ENCODE results near the gene IPMK. TPM values are rescaled to one million over a fixed set of nuclear protein-coding genes. Genes with fewer than 3 reads are reported as not detected.

The IPMK gene
- total RNA-seq, 1 experiment from 2014 or later, result 10.9 TPM

- TF ChIP-seq PRDM15 (CRISPR knock-in tag; IDR thresholded peaks at IDR 0.05), result no peak
- no peak for TF ChIP-seq RELA (CRISPR knock-in tag; IDR thresholded peaks at IDR 0.05; ENCODE audit: borderline replicate concordance)
- no peak for TF ChIP-seq NR1H2 (CRISPR knock-in tag; IDR thresholded peaks at IDR 0.05)
Observed at GRCh38 chr10:58241346-58241745, 26.3 kb downstream of the IPMK start (continued).

GRCh38 chr10:58240531-58240930 lies 27.2 kb downstream of the IPMK start:
- peaks cover 41% of the 10 kb centered on the region for H3K36me3 Mint-ChIP-seq
- no peak for DNase-seq (ENCODE audit: low spot score)
- no peak for ATAC-seq
- POLR2A ChIA-PET, result no interaction called here
- CTCF ChIA-PET, result no interaction called here
- peaks cover 27% of the 10 kb centered on the region for H3K4me1 Mint-ChIP-seq
- H3K27me3 Mint-ChIP-seq (ENCODE audit: low read depth), result no peaks in the 10 kb centered on the region
- TF ChIP-seq ATF1 (CRISPR knock-in tag; IDR thresholded peaks at IDR 0.05) (no peak), AR (CRISPR knock-in tag; IDR thresholded peaks at IDR 0.05) (no peak), CREB1 (CRISPR knock-in tag; IDR thresholded peaks at IDR 0.05) (no peak), ZNF671 (CRISPR knock-in tag; IDR thresholded peaks at IDR 0.05) (no peak), GABPB1 (CRISPR knock-in tag; IDR thresholded peaks at IDR 0.05) (no peak), USF2 (CRISPR knock-in tag; IDR thresholded peaks at IDR 0.05) (no peak), TCF7 (CRISPR knock-in tag; IDR thresholded peaks at IDR 0.05; ENCODE audit: low read depth) (no peak)
- H3K9me3 Mint-ChIP-seq, result peaks cover 24% of the 10 kb centered on the region
- peak overlapping the region; percentile 30 for H3K27ac Mint-ChIP-seq
- no peak overlapping the region for H3K4me3 Mint-ChIP-seq

- Mint-ChIP-seq H3K27me3 (ENCODE audit: low read depth) (no peaks in the 10 kb centered on the region), H3K4me3 (no peak overlapping the region), H3K4me1 (peaks cover 27% of the 10 kb centered on the region), H3K9me3 (peaks cover 26% of the 10 kb centered on the region), H3K27ac (peak overlapping the region; percentile 5), H3K36me3 (peaks cover 44% of the 10 kb centered on the region)
- ChIA-PET POLR2A (no interaction called here), CTCF (no interaction called here)
- ATAC-seq (peak; percentile 44; the same call in 1 of the 2 replicates), DNase-seq (ENCODE audit: low spot score) (no peak)
- TF ChIP-seq ZNF425 (CRISPR knock-in tag; conservative IDR thresholded peaks at IDR 0.05) (no peak), MYBL2 (CRISPR knock-in tag; IDR thresholded peaks at IDR 0.05) (no peak), IRF1 (CRISPR knock-in tag; IDR thresholded peaks at IDR 0.05) (no peak), PRRX2 (CRISPR knock-in tag; IDR thresholded peaks at IDR 0.05) (no peak), TP53 (CRISPR knock-in tag; IDR thresholded peaks at IDR 0.05) (no peak), AR (CRISPR knock-in tag; IDR thresholded peaks at IDR 0.05) (no peak), NFE2L1 (CRISPR knock-in tag; IDR thresholded peaks at IDR 0.05) (no peak), SMAD3 (CRISPR knock-in tag; IDR thresholded peaks at IDR 0.05; ENCODE audit: borderline replicate concordance) (no peak), MXD4 (CRISPR knock-in tag; IDR thresholded peaks at IDR 0.05; ENCODE audit: borderline replicate concordance) (no peak), ATF1 (CRISPR knock-in tag; IDR thresholded peaks at IDR 0.05) (no peak), NFATC4 (CRISPR knock-in tag; IDR thresholded peaks at IDR 0.05) (no peak), NR2C2 (CRISPR knock-in tag; IDR thresholded peaks at IDR 0.05) (no peak), ZNF121 (CRISPR knock-in tag; IDR thresholded peaks at IDR 0.05) (no peak)
Observed at GRCh38 chr10:58239561-58240169, 28.0 kb downstream of the IPMK start.

Measured in WTC11 (cell line).